ENCODE data around the gene GMDS.

- TF ChIP-seq CTCF (IDR thresholded peaks at IDR 0.05 in 4 of 5, conservative IDR thresholded peaks at IDR 0.05 in 1 of 5) (no peak), POLR2A (IDR thresholded peaks at IDR 0.05) (no peak)
These were observed 249.8 kb downstream of the GMDS start for GRCh38 chr6:1995636-1996035.

Data from gastrocnemius medialis (tissue), 4 donors.